ENCODE data around the gene NEDD4L. TPM values are rescaled to one million over a fixed set of nuclear protein-coding genes. Genes with fewer than 3 reads are reported as not detected.

NEDD4L gene
- total and polyA plus RNA-seq, 3 donors from 2014 or later: 14.3 to 43.1 (median 42.7) TPM

DNA sequence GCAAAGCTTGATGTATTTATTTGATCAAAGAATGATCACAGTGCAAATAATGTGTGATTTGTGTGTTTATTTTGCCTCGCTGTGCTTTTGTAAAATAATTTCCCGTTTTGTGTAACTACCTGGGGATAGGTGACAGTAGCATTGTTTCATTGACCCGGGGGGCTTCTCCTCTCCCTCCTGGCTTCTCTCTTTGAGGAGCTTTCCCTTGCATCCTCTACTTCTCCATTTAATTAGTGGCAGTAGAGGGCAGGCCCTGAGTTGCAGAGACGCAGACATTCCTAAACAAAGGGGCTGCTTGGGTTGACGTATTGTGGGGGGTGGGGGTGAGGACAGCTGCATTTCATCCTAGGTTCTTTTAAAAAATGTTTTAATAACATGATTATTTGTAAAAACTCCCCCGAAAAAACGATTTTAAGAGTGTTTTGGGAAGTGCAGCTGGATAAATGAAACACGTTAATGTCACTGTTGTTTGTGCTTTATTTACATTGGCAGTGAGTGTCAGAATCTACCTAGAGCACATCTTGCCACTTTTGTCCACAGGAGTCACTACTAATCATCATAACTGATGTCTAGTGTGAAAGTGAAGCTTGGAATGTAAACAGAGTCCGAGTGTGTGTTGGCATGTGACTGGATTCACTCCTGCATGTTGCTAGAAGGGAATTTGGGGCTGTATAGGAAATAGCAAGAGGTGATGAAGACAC lies 2.2 kb downstream of the NEDD4L start:
- DNase-seq: no peak

DNA sequence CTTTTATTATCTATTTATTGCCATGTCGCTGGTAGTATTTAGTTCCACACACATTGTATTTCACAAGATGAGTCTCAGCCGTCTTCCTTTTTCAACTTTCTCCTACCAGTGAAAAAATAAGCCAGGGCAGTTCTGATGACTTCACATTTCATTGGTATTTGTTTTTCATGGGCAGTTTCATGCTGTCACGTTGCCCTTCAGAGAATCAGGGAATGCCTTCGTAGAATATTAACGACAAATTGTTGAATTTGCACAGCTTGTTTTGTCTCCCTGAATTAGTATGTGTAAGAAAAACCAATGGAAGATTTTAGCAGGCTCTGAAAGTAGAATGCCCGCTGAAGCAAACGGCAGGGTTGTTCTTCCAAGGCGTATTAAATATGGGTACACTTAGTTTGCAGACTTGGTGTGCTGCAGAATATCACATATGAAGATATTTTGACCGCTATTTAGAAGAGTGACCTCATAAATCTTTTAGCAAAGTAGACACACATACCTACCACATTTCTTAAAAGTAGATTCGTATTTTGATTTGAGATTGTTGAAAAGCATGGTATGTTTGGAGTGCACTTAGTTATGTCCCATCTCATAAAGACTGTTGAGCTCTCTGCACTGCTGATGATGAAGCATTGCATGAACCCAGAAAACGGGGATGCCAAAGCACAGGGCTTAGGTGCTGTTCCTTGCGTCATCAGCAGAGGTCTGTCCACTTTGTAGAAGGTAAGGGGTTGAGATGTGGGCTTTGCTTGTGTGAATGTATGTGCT lies 2.9 kb downstream of the NEDD4L start:
- Histone ChIP-seq H3K9me3 (no peaks in the 10 kb centered on the region), H3K27ac (no peak overlapping the region), H3K27me3 (no peaks in the 10 kb centered on the region), H3K4me1 (no peaks in the 10 kb centered on the region), H3K4me3 (no peak overlapping the region), H3K36me3 (ENCODE audit: low read depth, missing control alignments) (no peaks in the 10 kb centered on the region)
- WGBS, 2 donors: 58 to 71% methylated on average over 12 of the region's 12 CpGs
- TF ChIP-seq, protein P1, sequence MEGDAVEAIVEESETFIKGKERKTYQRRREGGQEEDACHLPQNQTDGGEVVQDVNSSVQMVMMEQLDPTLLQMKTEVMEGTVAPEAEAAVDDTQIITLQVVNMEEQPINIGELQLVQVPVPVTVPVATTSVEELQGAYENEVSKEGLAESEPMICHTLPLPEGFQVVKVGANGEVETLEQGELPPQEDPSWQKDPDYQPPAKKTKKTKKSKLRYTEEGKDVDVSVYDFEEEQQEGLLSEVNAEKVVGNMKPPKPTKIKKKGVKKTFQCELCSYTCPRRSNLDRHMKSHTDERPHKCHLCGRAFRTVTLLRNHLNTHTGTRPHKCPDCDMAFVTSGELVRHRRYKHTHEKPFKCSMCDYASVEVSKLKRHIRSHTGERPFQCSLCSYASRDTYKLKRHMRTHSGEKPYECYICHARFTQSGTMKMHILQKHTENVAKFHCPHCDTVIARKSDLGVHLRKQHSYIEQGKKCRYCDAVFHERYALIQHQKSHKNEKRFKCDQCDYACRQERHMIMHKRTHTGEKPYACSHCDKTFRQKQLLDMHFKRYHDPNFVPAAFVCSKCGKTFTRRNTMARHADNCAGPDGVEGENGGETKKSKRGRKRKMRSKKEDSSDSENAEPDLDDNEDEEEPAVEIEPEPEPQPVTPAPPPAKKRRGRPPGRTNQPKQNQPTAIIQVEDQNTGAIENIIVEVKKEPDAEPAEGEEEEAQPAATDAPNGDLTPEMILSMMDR (IDR thresholded peaks at IDR 0.05): no peak
- no peak for TF ChIP-seq POLR2A (IDR thresholded peaks at IDR 0.05)
- DNase-seq: no peak
- intact Hi-C loops (cut with DNase I; ENCODE audit: low total_unique reads): loop anchor here (10.0 kb wide), 1 partner anchor 448 kb away; no protein-coding TSS in a partner anchor

More for the DNA sequence above, 2.2 kb downstream of the NEDD4L start:
- intact Hi-C loops (cut with DNase I; ENCODE audit: low total_unique reads): loop anchor here (10.0 kb wide), 1 partner anchor 449 kb away; no protein-coding TSS in a partner anchor
- H3K27me3 ChIP-seq: no peaks in the 10 kb centered on the region
- H3K4me1 ChIP-seq: no peaks in the 10 kb centered on the region
- TF ChIP-seq, protein P1 (IDR thresholded peaks at IDR 0.05): no peak
- no peak for TF ChIP-seq POLR2A (IDR thresholded peaks at IDR 0.05)
- no peaks in the 10 kb centered on the region for H3K9me3 ChIP-seq
- H3K36me3 ChIP-seq (ENCODE audit: low read depth, missing control alignments): no peaks in the 10 kb centered on the region
- WGBS, 2 donors: 30 to 33% methylated on average over 9 of the region's 9 CpGs
- peak overlapping the region in 1 of 2 donors; percentile 71 for H3K4me3 ChIP-seq
- no peak overlapping the region for H3K27ac ChIP-seq

DNA sequence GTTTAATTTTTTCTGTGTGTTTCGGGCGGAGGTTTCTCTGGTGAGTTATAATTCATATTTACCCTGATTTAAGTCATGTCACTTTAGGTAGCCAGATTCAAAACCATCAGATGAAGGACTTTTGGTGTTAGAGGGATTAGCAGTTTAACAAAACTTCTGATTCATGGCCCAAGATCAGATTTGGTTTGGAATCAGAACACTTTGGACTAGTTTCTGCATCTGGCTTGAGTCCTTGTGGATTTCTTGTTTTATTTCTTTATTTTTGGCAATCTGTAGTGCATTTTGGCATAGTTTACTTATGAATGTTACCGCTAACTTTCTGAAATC lies 3.5 kb downstream of the NEDD4L start:
- Histone ChIP-seq H3K4me3 (no peak overlapping the region), H3K27me3 (no peaks in the 10 kb centered on the region), H3K9me3 (no peaks in the 10 kb centered on the region), H3K36me3 (ENCODE audit: low read depth, missing control alignments) (no peaks in the 10 kb centered on the region), H3K27ac (no peak overlapping the region), H3K4me1 (no peaks in the 10 kb centered on the region)
- DNase-seq: no peak
- no peak for TF ChIP-seq POLR2A (IDR thresholded peaks at IDR 0.05)
- TF ChIP-seq, protein P1 (IDR thresholded peaks at IDR 0.05): no peak
- WGBS, 2 donors: 61 to 64% methylated on average over 3 of the region's 3 CpGs
- intact Hi-C loops (cut with DNase I; ENCODE audit: low total_unique reads): loop anchor here (10.0 kb wide), 1 partner anchor 447 kb away; no protein-coding TSS in a partner anchor

DNA sequence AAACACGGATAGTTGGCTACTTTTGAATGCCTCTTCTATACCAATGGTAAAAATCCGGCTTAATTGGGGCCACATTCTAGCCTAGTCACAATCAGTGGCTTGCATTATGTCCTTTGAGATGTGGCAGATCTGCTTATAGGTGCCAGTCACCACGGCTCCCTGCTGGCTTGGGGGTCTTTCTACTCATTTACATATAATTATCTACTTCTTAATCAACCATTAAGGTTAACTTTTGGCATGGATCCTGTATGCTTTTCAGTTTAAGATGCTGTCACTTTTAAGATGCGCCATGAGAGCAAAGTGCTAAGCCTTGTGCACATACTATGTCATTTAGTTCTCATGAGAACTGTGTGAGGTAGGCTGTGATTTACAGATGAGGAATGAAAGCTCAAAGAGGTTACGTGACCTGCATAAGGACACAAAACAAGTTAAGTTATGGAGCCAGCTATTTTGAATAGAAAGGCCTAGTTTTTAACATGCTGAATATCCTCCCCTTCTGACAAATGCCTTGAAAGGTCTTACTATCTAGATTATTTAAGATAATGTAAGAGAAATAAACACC lies 4.1 kb downstream of the NEDD4L start:
- Histone ChIP-seq H3K27ac (no peak overlapping the region), H3K4me1 (no peaks in the 10 kb centered on the region), H3K36me3 (ENCODE audit: low read depth, missing control alignments) (no peaks in the 10 kb centered on the region), H3K4me3 (no peak overlapping the region), H3K27me3 (no peaks in the 10 kb centered on the region), H3K9me3 (no peaks in the 10 kb centered on the region)
- TF ChIP-seq POLR2A (IDR thresholded peaks at IDR 0.05): no peak
- TF ChIP-seq, protein P1 (IDR thresholded peaks at IDR 0.05): no peak
- no peak for DNase-seq
- intact Hi-C loops (cut with DNase I; ENCODE audit: low total_unique reads): loop anchor here (10.0 kb wide), 1 partner anchor 447 kb away; no protein-coding TSS in a partner anchor
- 78 to 83% methylated on average over 5 of the region's 5 CpGs for WGBS, 2 donors

All from testis (tissue), 3 donors.